HL-60 (cell line): Measurements from ENCODE around the gene CYP8B1.

Source experiments
- GABPA ChIP-seq: IDR thresholded peaks from 2 replicates; pipeline ENCODE4 v1.6.1; 2012; ENCODE audit warnings: low read depth
- POLR2AphosphoS5 ChIP-seq: IDR thresholded peaks from 2 replicates; pipeline ENCODE4 v1.6.1; 2012; ENCODE audit warnings: low read depth
- TF ChIP-seq, protein P1 (sequence below): IDR thresholded peaks from one replicate; pipeline ENCODE4 v1.5.1; 2011; ENCODE audit warnings: low read length, control low read depth, inconsistent platforms; ENCODE audit not compliant: insufficient read depth

- TF ChIP-seq, protein P1, sequence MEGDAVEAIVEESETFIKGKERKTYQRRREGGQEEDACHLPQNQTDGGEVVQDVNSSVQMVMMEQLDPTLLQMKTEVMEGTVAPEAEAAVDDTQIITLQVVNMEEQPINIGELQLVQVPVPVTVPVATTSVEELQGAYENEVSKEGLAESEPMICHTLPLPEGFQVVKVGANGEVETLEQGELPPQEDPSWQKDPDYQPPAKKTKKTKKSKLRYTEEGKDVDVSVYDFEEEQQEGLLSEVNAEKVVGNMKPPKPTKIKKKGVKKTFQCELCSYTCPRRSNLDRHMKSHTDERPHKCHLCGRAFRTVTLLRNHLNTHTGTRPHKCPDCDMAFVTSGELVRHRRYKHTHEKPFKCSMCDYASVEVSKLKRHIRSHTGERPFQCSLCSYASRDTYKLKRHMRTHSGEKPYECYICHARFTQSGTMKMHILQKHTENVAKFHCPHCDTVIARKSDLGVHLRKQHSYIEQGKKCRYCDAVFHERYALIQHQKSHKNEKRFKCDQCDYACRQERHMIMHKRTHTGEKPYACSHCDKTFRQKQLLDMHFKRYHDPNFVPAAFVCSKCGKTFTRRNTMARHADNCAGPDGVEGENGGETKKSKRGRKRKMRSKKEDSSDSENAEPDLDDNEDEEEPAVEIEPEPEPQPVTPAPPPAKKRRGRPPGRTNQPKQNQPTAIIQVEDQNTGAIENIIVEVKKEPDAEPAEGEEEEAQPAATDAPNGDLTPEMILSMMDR, result no peak
- TF ChIP-seq POLR2AphosphoS5, result no peak
- TF ChIP-seq GABPA, result no peak
These were observed 722 bp upstream of the CYP8B1 start for GRCh38 chr3:42876401-42876800.
